Upper lobe of right lung (tissue), 1 donor: Measurements from ENCODE around the gene OAF. TPM values are rescaled to one million over a fixed set of nuclear protein-coding genes. Genes with fewer than 3 reads are reported as not detected.

Source experiments
- ATAC-seq: fragments of 200-7000 bp; cut with Tn5 transposase; one replicate; pipeline ENCODE4 v1.9.1; 2020; ENCODE audit warnings: mild to moderate bottlenecking, moderate library complexity
- DNase-seq: peaks from one replicate; pipeline ENCODE4 v3.0.0-alpha.2; 2020
- H3K27ac ChIP-seq: fragments of 200-600 bp; one replicate; pipeline ENCODE4 v1.8.0; 2022
- H3K27me3 ChIP-seq: fragments of 200-600 bp; one replicate; pipeline ENCODE4 v1.8.0; 2022; ENCODE audit warnings: mild to moderate bottlenecking
- H3K36me3 ChIP-seq: fragments of 200-600 bp; one replicate; pipeline ENCODE4 v1.8.0; 2022
- H3K4me1 ChIP-seq: fragments of 200-600 bp; one replicate; pipeline ENCODE4 v1.8.0; 2022
- H3K4me3 ChIP-seq: fragments of 200-600 bp; one replicate; pipeline ENCODE4 v1.8.0; 2022; ENCODE audit warnings: mild to moderate bottlenecking
- H3K9me3 ChIP-seq: fragments of 200-600 bp; one replicate; pipeline ENCODE4 v1.8.0; 2022
- intact Hi-C: fragments of 100-400 bp; cut with DNase I; formaldehyde crosslinking; loops from one replicate; pipeline ENCODE4 v1.11.0; 2022
- total RNA-seq: library from RNA; stranded (reverse); fragmentation: NEBNext Ultra II Directional; extraction: Animal tissue kit (Norgen Biotek cat#: 25700); gene quantifications from one replicate; pipeline ENCODE4 v1.2.1, GENCODE V29; 2021
- TF ChIP-seq, protein P1 (sequence below): fragments of 200-600 bp; IDR thresholded peaks from one replicate; pipeline ENCODE4 v1.8.0; 2022; ENCODE audit warnings: antibody characterized with exemption
- donor health status: DM: no; HTN: yes; CAD: no; lungs with severe emphysema.

Gene OAF
- total RNA-seq, 1 donor from 2014 or later = 19.8 TPM

DNA sequence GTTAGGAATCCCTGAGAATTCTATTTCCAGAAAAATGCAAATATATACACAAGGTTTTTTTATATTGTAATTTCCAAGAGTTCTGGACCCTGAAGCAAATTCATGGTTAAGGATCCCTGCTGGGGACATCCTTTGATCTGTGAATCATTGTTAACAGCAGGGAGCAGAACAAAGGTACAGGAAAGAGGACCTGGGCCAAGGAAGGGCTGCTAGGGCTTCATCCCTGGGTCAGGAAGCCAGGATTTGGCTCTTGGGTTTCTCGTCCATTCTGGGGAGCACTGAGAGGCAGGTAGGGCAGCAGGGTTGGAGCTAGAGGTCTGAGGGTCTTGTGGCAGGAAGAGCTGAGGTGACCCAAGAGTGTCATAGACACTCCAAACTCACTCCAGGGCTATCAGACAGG is 10.2 kb upstream of the OAF start:
- TF ChIP-seq, protein P1, sequence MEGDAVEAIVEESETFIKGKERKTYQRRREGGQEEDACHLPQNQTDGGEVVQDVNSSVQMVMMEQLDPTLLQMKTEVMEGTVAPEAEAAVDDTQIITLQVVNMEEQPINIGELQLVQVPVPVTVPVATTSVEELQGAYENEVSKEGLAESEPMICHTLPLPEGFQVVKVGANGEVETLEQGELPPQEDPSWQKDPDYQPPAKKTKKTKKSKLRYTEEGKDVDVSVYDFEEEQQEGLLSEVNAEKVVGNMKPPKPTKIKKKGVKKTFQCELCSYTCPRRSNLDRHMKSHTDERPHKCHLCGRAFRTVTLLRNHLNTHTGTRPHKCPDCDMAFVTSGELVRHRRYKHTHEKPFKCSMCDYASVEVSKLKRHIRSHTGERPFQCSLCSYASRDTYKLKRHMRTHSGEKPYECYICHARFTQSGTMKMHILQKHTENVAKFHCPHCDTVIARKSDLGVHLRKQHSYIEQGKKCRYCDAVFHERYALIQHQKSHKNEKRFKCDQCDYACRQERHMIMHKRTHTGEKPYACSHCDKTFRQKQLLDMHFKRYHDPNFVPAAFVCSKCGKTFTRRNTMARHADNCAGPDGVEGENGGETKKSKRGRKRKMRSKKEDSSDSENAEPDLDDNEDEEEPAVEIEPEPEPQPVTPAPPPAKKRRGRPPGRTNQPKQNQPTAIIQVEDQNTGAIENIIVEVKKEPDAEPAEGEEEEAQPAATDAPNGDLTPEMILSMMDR = no peak
- H3K27ac ChIP-seq = no peak overlapping the region
- DNase-seq (no peak), ATAC-seq (no peak)
- H3K9me3 ChIP-seq = no peaks in the 10 kb centered on the region
- no peaks in the 10 kb centered on the region for H3K36me3 ChIP-seq
- intact Hi-C loops = no loop called here
- peaks cover 5% of the 10 kb centered on the region for H3K27me3 ChIP-seq
- no peak overlapping the region for H3K4me3 ChIP-seq
- H3K4me1 ChIP-seq = no peaks in the 10 kb centered on the region

DNA sequence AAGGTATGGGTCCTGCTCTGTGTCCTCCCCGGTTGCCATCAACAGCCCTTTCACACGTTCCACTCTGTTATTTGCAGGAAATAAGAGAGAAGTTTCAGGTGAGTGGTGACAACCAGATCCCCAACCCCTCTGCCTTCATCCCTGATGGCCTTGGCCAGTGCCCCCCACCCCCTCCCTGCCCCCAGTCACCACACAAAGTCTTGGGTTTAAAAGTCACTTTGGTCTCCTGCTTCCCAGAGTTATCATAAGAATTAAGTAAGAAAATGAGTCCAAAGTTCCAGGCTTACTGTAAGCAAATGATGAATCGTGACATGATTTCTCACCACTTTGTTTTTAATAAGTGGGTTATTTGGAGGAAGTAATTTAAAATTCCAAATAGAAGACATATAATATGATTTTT is 9.2 kb upstream of the OAF start:
- no peak overlapping the region for H3K4me3 ChIP-seq
- TF ChIP-seq, protein P1 = no peak
- no peaks in the 10 kb centered on the region for H3K36me3 ChIP-seq
- ATAC-seq = no peak
- H3K4me1 ChIP-seq = no peaks in the 10 kb centered on the region
- no peak for DNase-seq
- no peak overlapping the region for H3K27ac ChIP-seq
- intact Hi-C loops = no loop called here
- no peaks in the 10 kb centered on the region for H3K9me3 ChIP-seq
- H3K27me3 ChIP-seq = peaks cover 5% of the 10 kb centered on the region

DNA sequence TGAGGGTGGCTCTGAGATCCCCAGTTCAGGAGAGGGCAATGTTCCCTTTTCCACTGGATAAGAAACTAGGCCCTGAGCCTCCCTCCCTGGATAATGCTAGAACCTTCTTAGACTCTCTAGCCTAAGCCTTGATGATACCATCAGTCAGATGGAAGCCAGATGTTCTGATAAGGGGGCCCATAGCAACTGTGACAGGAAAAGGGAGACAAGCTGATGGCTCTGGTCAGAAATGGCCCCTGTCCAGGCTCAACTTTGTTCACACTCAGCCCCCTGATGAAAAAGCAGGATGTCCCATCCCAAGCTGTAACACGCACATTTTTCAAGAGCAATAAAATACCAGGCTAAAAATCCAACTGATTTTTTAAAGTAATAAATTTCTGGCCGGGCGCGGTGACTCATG is 7.2 kb upstream of the OAF start:
- intact Hi-C loops = no loop called here
- Histone ChIP-seq H3K4me3 (no peak overlapping the region), H3K36me3 (no peaks in the 10 kb centered on the region), H3K27me3 (peaks cover 1% of the 10 kb centered on the region), H3K9me3 (no peaks in the 10 kb centered on the region), H3K27ac (no peak overlapping the region), H3K4me1 (peaks cover 8% of the 10 kb centered on the region)
- TF ChIP-seq, protein P1 = no peak
- DNase-seq (no peak), ATAC-seq (no peak)

DNA sequence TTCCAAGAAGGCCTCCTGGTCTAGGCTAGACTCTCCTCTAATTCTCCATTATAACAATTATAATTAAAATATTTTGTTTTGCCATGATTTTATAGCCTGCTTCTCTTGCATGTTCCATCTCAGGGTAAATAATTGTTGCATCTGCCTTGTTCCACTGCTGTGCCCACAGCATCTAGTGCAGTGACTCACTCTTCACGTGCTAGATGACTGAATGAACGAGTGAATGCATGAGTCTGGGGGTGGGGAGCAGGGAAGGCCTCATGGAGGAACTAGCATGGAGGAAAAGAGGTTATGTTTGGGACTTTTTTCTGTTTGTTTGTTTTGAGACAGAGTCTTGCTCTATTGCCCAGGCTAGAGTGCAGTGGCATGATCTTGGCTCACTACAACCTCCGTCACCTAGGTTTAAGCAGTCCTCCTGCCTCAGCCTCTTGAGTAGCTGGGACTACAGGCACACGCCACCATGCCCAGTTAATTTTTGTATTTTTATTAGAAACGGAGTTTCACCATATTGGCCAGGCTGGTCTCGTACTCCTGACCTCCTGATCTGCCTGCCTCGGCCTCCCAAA is 5.2 kb upstream of the OAF start:
- Histone ChIP-seq H3K4me1 (peaks cover 19% of the 10 kb centered on the region), H3K27ac (no peak overlapping the region), H3K4me3 (no peak overlapping the region), H3K9me3 (no peaks in the 10 kb centered on the region), H3K27me3 (no peaks in the 10 kb centered on the region), H3K36me3 (no peaks in the 10 kb centered on the region)
- ATAC-seq (no peak), DNase-seq (no peak)
- TF ChIP-seq, protein P1 = no peak
- intact Hi-C loops = no loop called here

DNA sequence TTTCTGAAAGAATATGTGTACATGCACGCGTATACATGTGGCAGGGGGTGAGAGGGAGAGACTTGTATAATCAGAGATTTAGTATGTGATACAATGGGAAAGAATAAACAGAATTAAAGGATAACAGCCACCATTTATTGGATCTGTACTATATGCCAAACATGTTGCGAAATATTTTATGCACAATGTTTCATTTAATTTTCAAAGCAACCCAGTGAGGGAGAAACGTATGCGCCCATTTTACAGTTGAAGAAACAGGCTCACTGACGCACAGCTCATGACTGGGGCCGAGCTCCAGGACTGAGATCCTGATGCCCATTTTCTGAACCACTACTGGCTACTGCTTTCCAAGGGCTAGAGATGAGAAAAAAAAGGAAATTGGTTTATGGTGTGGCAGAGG is 3.3 kb upstream of the OAF start:
- no peaks in the 10 kb centered on the region for H3K9me3 ChIP-seq
- TF ChIP-seq, protein P1 = no peak
- H3K27ac ChIP-seq = no peak overlapping the region
- no peak for ATAC-seq
- intact Hi-C loops = no loop called here
- DNase-seq = no peak
- H3K36me3 ChIP-seq = no peaks in the 10 kb centered on the region
- H3K4me3 ChIP-seq = no peak overlapping the region
- H3K4me1 ChIP-seq = peaks cover 24% of the 10 kb centered on the region
- no peaks in the 10 kb centered on the region for H3K27me3 ChIP-seq

DNA sequence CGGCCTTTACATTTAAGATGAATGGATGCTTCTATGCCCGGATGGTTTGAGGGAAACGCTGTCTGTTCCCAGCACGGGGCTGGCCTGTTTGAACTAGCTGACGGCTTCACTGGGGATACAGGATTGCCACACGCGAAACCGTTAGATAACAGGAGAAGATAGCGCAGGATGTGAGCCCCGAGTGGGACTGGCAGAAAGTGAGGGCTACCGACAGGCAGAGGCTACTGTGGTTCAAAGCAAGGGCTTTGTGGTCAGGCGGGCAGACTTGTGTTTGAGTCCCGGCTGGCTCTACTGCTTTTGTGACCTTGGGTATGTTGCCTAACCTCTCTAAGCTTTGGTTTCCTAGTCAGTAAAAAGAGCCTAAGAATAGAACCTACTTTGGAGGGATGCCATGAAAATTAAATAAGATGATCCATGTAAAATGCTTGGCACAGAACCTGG is 2.8 kb upstream of the OAF start:
- Histone ChIP-seq H3K27ac (no peak overlapping the region), H3K27me3 (no peaks in the 10 kb centered on the region), H3K4me1 (peaks cover 24% of the 10 kb centered on the region), H3K4me3 (no peak overlapping the region), H3K9me3 (no peaks in the 10 kb centered on the region), H3K36me3 (no peaks in the 10 kb centered on the region)
- intact Hi-C loops = no loop called here
- ATAC-seq = no peak
- no peak for DNase-seq
- TF ChIP-seq, protein P1 = no peak
